NCI-H1694 treated with DMSO at 0.1 percent for 48 hours (cell line): ENCODE results near the gene MEX3A.
A peak's percentile ranks its signal among the peaks of the same experiment; 100 is the strongest.
"Not testable (repeated sequence)": the region's sequence is repeated elsewhere in the genome, so short reads cannot be mapped to it uniquely, and the experiment has no call there.

Source experiments
- DNase-seq: peaks from one replicate; lab custom pipeline; 2025; lab: John Stamatoyannopoulos, UW

MEX3A gene

GRCh38 chr1:156118177-156118868, 36.1 kb upstream of the MEX3A start:
- no peak for DNase-seq

- DNase-seq, result no peak
Measured at GRCh38 chr1:156117414-156118176, 35.3 kb upstream of the MEX3A start.

- DNase-seq, result not testable (repeated sequence)
Measured at GRCh38 chr1:156116731-156117130, 34.5 kb upstream of the MEX3A start.

- no peak for DNase-seq
Measured at GRCh38 chr1:156115514-156116374, 33.5 kb upstream of the MEX3A start.

GRCh38 chr1:156114919-156115513, 32.8 kb upstream of the MEX3A start:
- DNase-seq, result no peak

- peak; percentile 68 for DNase-seq
Measured at GRCh38 chr1:156114101-156114918, 32.0 kb upstream of the MEX3A start, which contains the start of gene LMNA. Gene LMNA, plus strand, starts transcription at chr1:156114711. Its CDS starts 208 bp downstream, at chr1:156114919.

GRCh38 chr1:156113282-156113950, 31.2 kb upstream of the MEX3A start:
- DNase-seq, result no peak

GRCh38 chr1:156112276-156113137, 30.2 kb upstream of the MEX3A start:
- DNase-seq, result no peak

- no peak for DNase-seq
Measured at GRCh38 chr1:156111355-156111962, 29.2 kb upstream of the MEX3A start.

GRCh38 chr1:156110252-156110651, 28.0 kb upstream of the MEX3A start:
- DNase-seq, result no peak

- no peak for DNase-seq
Measured at GRCh38 chr1:156108664-156109241, 26.5 kb upstream of the MEX3A start.

GRCh38 chr1:156108057-156108456, 25.8 kb upstream of the MEX3A start:
- DNase-seq, result no peak

- no peak for DNase-seq
Measured at GRCh38 chr1:156106624-156107488, 24.6 kb upstream of the MEX3A start.

GRCh38 chr1:156104861-156105832, 22.9 kb upstream of the MEX3A start:
- no peak for DNase-seq

- peak; percentile 38 for DNase-seq
Measured at GRCh38 chr1:156104065-156104810, 22.0 kb upstream of the MEX3A start.

- DNase-seq, result no peak
Measured at GRCh38 chr1:156103521-156103947, 21.3 kb upstream of the MEX3A start.
